ENCODE measurements around the gene SFXN3.

GRCh38 chr10:100985336-100985735 lies 45.7 kb upstream of the SFXN3 start:
- TF ChIP-seq, protein P1, sequence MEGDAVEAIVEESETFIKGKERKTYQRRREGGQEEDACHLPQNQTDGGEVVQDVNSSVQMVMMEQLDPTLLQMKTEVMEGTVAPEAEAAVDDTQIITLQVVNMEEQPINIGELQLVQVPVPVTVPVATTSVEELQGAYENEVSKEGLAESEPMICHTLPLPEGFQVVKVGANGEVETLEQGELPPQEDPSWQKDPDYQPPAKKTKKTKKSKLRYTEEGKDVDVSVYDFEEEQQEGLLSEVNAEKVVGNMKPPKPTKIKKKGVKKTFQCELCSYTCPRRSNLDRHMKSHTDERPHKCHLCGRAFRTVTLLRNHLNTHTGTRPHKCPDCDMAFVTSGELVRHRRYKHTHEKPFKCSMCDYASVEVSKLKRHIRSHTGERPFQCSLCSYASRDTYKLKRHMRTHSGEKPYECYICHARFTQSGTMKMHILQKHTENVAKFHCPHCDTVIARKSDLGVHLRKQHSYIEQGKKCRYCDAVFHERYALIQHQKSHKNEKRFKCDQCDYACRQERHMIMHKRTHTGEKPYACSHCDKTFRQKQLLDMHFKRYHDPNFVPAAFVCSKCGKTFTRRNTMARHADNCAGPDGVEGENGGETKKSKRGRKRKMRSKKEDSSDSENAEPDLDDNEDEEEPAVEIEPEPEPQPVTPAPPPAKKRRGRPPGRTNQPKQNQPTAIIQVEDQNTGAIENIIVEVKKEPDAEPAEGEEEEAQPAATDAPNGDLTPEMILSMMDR (IDR thresholded peaks at IDR 0.05; ENCODE audit: poor library complexity): no peak
- no peak for TF ChIP-seq EZH2 (IDR thresholded peaks at IDR 0.05; ENCODE audit: borderline replicate concordance)
